CD4-positive, alpha-beta T cell (primary cell): ENCODE results near the gene NLK. TPM values are rescaled to one million over a fixed set of nuclear protein-coding genes. Genes with fewer than 3 reads are reported as not detected.

Experiments
- ATAC-seq: fragments of 200-7000 bp; cut with Tn5 transposase; one replicate; pipeline ENCODE4 v1.10.0; 2022; ENCODE audit warnings: mild to moderate bottlenecking; ENCODE audit not compliant: poor library complexity
- CTCF ChIA-PET: fragments of 350-600 bp; sonication (Branson Sonifier 250); formaldehyde crosslinking; loops from one replicate; lab custom pipeline; 2021; ENCODE audit warnings: antibody characterized with exemption, inconsistent platforms; lab: Charles Lee
- POLR2A ChIA-PET: fragments of 350-600 bp; sonication (Branson Sonifier 250); formaldehyde crosslinking; loops from one replicate; lab custom pipeline; 2021; ENCODE audit warnings: antibody characterized with exemption, inconsistent platforms; lab: Charles Lee
- DNase-seq, 14 experiments: peaks; one replicate each; pipeline ENCODE4 v3.0.0-alpha.2; 2013 to 2020; ENCODE audit warnings: mixed read lengths in 2 of 14
- H3K27ac ChIP-seq, 2 donors: one replicate each; pipeline versions ENCODE4 v1.5.1 to v1.7.0; 2013; ENCODE audit warnings: low read length in 2 of 2, low read depth in 1 of 2, mild to moderate bottlenecking in 1 of 2
- H3K27me3 ChIP-seq, 2 experiments: 1 replicate in 1 of 2; 2 replicates in 1 of 2; pipeline versions ENCODE4 v1.6.1 to v1.7.0; 2013; ENCODE audit warnings: low read length in 2 of 2, control low read depth in 1 of 2, mild to moderate bottlenecking in 1 of 2, moderate library complexity in 1 of 2; ENCODE audit not compliant: insufficient read depth in 2 of 2, control insufficient read depth in 1 of 2
- H3K36me3 ChIP-seq: one replicate; pipeline ENCODE4 v1.6.1; 2013; ENCODE audit warnings: low read length, control low read depth; ENCODE audit not compliant: insufficient read depth
- H3K4me1 ChIP-seq: one replicate; pipeline ENCODE4 v1.6.1; 2013; ENCODE audit warnings: low read length, control low read depth; ENCODE audit not compliant: insufficient read depth
- H3K4me3 ChIP-seq: one replicate; pipeline ENCODE4 v1.5.1; 2013; ENCODE audit warnings: mild to moderate bottlenecking, low read length, moderate library complexity
- H3K9me3 ChIP-seq, 2 experiments: 1 replicate in 1 of 2; 2 replicates in 1 of 2; pipeline versions ENCODE4 v1.6.1 to v1.7.0; 2013; ENCODE audit warnings: low read length in 2 of 2, mild to moderate bottlenecking in 2 of 2, control low read depth in 1 of 2, moderate library complexity in 1 of 2; ENCODE audit not compliant: control insufficient read depth in 1 of 2, insufficient read depth in 1 of 2
- H3K27ac Mint-ChIP-seq: one replicate; pipeline ENCODE4 v1.8.0; 2020; ENCODE audit warnings: mixed read lengths
- H3K27me3 Mint-ChIP-seq: one replicate; pipeline ENCODE4 v1.8.0; 2021; ENCODE audit warnings: mixed read lengths
- H3K36me3 Mint-ChIP-seq: one replicate; pipeline ENCODE4 v1.8.0; 2021; ENCODE audit warnings: low read depth, mixed read lengths
- H3K4me1 Mint-ChIP-seq: one replicate; pipeline ENCODE4 v1.8.0; 2021; ENCODE audit warnings: low read depth, mixed read lengths
- H3K4me3 Mint-ChIP-seq: one replicate; pipeline ENCODE4 v1.8.0; 2020; ENCODE audit warnings: mild to moderate bottlenecking, mixed read lengths
- H3K9me3 Mint-ChIP-seq: one replicate; pipeline ENCODE4 v1.8.0; 2020; ENCODE audit warnings: mixed read lengths
- CTCF ChIP-seq: fragments of 200-600 bp; IDR thresholded peaks from one replicate; pipeline ENCODE4 v1.8.0; 2022; ENCODE audit warnings: antibody characterized with exemption, mild to moderate bottlenecking
- intact Hi-C, 2 experiments: fragments of 100-400 bp; cut with DNase I in 1 of 2; cut with micrococcal nuclease in 1 of 2; formaldehyde crosslinking; loops; one replicate each; pipeline versions ENCODE4 v1.15.1 to v1.9.0; 2023 to 2025; cut with DNase I, micrococcal nuclease
- total RNA-seq, 174 experiments: library from RNA in 2 of 174; stranded (reverse) in 2 of 174; gene quantifications; one replicate each; pipeline ENCODE4 v1.2.3 and lab custom pipeline; 2021 to 2026

NLK gene
- total RNA-seq, 2 experiments from 2014 or later: 6.8 to 7.7 TPM

- POLR2A ChIA-PET: interaction anchor here (1.2 kb wide), 1 partner anchor 133 kb away, joined by 5 read pairs; no protein-coding TSS in a partner anchor
- peaks cover 6% of the 10 kb centered on the region for H3K36me3 ChIP-seq
Measured at GRCh38 chr17:28174352-28175046, 132.0 kb downstream of the NLK start.

GRCh38 chr17:28177351-28177750 is 134.9 kb downstream of the NLK start:
- H3K4me1 Mint-ChIP-seq: peaks cover 13% of the 10 kb centered on the region
- TF ChIP-seq CTCF: no peak
- ChIA-PET POLR2A (no interaction called here), CTCF (no interaction called here)
- no peak overlapping the region for H3K27ac Mint-ChIP-seq
- no peak for DNase-seq
- H3K4me3 Mint-ChIP-seq: no peak overlapping the region
- Histone ChIP-seq H3K36me3 (peaks cover 6% of the 10 kb centered on the region), H3K9me3 (no peaks in the 10 kb centered on the region), H3K27me3 (no peaks in the 10 kb centered on the region), H3K27ac (no peak overlapping the region), H3K4me1 (no peaks in the 10 kb centered on the region), H3K4me3 (no peak overlapping the region)
- ATAC-seq: no peak
- no peaks in the 10 kb centered on the region for H3K9me3 Mint-ChIP-seq
- H3K36me3 Mint-ChIP-seq: peaks cover 50% of the 10 kb centered on the region
- H3K27me3 Mint-ChIP-seq: no peaks in the 10 kb centered on the region
- intact Hi-C loops: no loop called here

More at GRCh38 chr17:28174352-28175046, 132.0 kb downstream of the NLK start:
- H3K27ac Mint-ChIP-seq: no peak overlapping the region
- no peak for TF ChIP-seq CTCF
- peaks cover 54% of the 10 kb centered on the region for H3K36me3 Mint-ChIP-seq
- H3K4me3 Mint-ChIP-seq: no peak overlapping the region
- H3K4me3 ChIP-seq: no peak overlapping the region
- DNase-seq (peak in 5 of 14 experiments; percentile 1 to 52 (median 29)), ATAC-seq (peak; percentile 66)
- H3K27me3 Mint-ChIP-seq: no peaks in the 10 kb centered on the region
- no peaks in the 10 kb centered on the region for H3K27me3 ChIP-seq
- H3K27ac ChIP-seq: no peak overlapping the region
- CTCF ChIA-PET: no interaction called here
- H3K4me1 ChIP-seq: no peaks in the 10 kb centered on the region
- H3K4me1 Mint-ChIP-seq: peaks cover 18% of the 10 kb centered on the region
- H3K9me3 Mint-ChIP-seq: no peaks in the 10 kb centered on the region
- intact Hi-C loops: no loop called here
- no peaks in the 10 kb centered on the region for H3K9me3 ChIP-seq

- peaks cover 6% of the 10 kb centered on the region for H3K4me1 Mint-ChIP-seq
- intact Hi-C loops: no loop called here
- no peak for TF ChIP-seq CTCF
- H3K36me3 ChIP-seq: no peaks in the 10 kb centered on the region
- H3K36me3 Mint-ChIP-seq: peaks cover 47% of the 10 kb centered on the region
- no peak for DNase-seq
- no peak overlapping the region for H3K27ac ChIP-seq
- H3K4me1 ChIP-seq: no peaks in the 10 kb centered on the region
- CTCF ChIA-PET: no interaction called here
- ATAC-seq: no peak
- POLR2A ChIA-PET: interaction anchor here (0.7 kb wide), 1 partner anchor 11 kb away, joined by 4 read pairs; no protein-coding TSS in a partner anchor
- H3K4me3 ChIP-seq: no peak overlapping the region
- no peaks in the 10 kb centered on the region for H3K9me3 ChIP-seq
- H3K9me3 Mint-ChIP-seq: no peaks in the 10 kb centered on the region
- H3K27me3 ChIP-seq: no peaks in the 10 kb centered on the region
- no peak overlapping the region for H3K4me3 Mint-ChIP-seq
- no peaks in the 10 kb centered on the region for H3K27me3 Mint-ChIP-seq
- H3K27ac Mint-ChIP-seq: no peak overlapping the region
Measured at GRCh38 chr17:28178800-28179199, 136.3 kb downstream of the NLK start.
